Adrenal gland (tissue), 5 donors: Measurements from ENCODE around the gene SMC5.

Experiments
- POLR2A ChIP-seq, 2 donors: fragments of 450-650 bp; IDR thresholded peaks; one replicate each; pipeline ENCODE4 v1.6.1; 2017; ENCODE audit warnings: antibody characterized with exemption in 2 of 2, mild to moderate bottlenecking in 2 of 2, moderate library complexity in 1 of 2
- TF ChIP-seq, protein P1 (sequence below), 6 experiments: fragments of 450-650 bp in 4 of 6; fragments of 200-600 bp in 2 of 6; sonication (generic) in 1 of 6; IDR thresholded peaks; 1 replicate in 5 of 6; 2 replicates in 1 of 6; pipeline versions ENCODE4 v1.5.1 to v1.8.0; 2016 to 2021; ENCODE audit warnings: antibody characterized with exemption in 6 of 6, mild to moderate bottlenecking in 2 of 6, moderate library complexity in 1 of 6
- donor health status: DM: no; HTN: no; CAD: no.

DNA sequence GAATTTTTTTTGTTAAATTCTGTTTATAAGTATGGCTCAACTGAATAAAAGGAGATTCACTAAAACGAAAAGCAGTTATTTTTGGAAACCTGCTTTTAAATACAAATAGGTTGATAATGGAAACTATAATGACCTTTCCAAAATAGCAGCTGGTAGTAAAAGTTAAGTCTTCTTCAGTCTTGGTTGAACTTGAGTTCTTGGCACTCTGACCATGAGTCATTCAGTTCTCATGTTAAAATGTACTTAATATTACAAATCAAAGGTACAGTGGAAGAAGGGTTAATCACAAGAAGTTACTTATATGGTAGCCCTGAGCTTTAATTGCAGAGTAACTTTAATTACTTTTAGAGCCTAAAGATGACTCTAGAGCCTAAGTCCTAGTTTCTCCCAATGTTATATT is 93.6 kb downstream of the SMC5 start:
- TF ChIP-seq, protein P1, sequence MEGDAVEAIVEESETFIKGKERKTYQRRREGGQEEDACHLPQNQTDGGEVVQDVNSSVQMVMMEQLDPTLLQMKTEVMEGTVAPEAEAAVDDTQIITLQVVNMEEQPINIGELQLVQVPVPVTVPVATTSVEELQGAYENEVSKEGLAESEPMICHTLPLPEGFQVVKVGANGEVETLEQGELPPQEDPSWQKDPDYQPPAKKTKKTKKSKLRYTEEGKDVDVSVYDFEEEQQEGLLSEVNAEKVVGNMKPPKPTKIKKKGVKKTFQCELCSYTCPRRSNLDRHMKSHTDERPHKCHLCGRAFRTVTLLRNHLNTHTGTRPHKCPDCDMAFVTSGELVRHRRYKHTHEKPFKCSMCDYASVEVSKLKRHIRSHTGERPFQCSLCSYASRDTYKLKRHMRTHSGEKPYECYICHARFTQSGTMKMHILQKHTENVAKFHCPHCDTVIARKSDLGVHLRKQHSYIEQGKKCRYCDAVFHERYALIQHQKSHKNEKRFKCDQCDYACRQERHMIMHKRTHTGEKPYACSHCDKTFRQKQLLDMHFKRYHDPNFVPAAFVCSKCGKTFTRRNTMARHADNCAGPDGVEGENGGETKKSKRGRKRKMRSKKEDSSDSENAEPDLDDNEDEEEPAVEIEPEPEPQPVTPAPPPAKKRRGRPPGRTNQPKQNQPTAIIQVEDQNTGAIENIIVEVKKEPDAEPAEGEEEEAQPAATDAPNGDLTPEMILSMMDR (IDR thresholded peaks at IDR 0.05) = no peak
- TF ChIP-seq POLR2A (IDR thresholded peaks at IDR 0.05) = no peak
